ENCODE data around the gene DNAH6.

GRCh38 chr2:84815146-84815545 is 298.8 kb downstream of the DNAH6 start:
- TF ChIP-seq POLR2A (IDR thresholded peaks at IDR 0.05; ENCODE audit: extremely low read depth, insufficient read length) (no peak), CTCF (IDR thresholded peaks at IDR 0.05; ENCODE audit: low read depth, low read length) (no peak), MYC (IDR thresholded peaks at IDR 0.05; ENCODE audit: low read depth, low read length) (no peak), MAX (IDR thresholded peaks at IDR 0.05; ENCODE audit: low read depth, low read length) (no peak)

Data from NB4 (cell line).